Measurements from ENCODE around the gene TSEN54. TPM values are rescaled to one million over a fixed set of nuclear protein-coding genes. Genes with fewer than 3 reads are reported as not detected.

Gene TSEN54
- total RNA-seq, 1 experiment from 2014 or later: 44.5 TPM

DNA sequence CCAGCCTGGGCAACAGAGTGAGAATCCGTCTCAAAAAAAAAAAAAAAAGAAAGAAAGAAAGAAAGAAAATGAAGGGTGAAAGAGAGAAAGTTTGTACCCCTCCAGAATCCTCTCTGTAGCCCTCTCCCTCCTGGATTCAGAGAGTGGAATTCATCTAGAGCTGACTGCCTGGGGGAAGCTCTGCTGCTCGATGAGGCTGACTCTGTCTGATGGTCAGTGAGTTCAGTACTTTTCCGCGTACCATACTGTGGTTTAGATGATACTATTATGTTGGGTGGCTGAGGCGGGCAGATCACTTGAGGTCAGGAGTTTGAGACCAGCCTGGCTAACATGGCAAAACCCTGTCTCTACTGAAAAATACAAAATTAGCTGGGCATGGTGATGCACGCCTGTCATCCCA, 45.1 kb upstream of the TSEN54 start:
- H3K27me3 Mint-ChIP-seq (ENCODE audit: low read depth): no peaks in the 10 kb centered on the region

More for the DNA sequence above, 45.1 kb upstream of the TSEN54 start:
- no peak overlapping the region for H3K18ac ChIP-seq (ENCODE audit: insufficient read length, low read depth, low read length)
- H3K14ac ChIP-seq (ENCODE audit: insufficient read depth, low read length): no peak overlapping the region
- Mint-ChIP-seq H3K4me3 (no peak overlapping the region), H3K36me3 (ENCODE audit: insufficient read depth in 1 of 3, low read depth in 3 of 3) (peaks cover 4 to 20% (median 10%) of the 10 kb centered on the region in 3 experiments; a peak in 5 of 7 replicates), H3K9me3 (no peaks in the 10 kb centered on the region), H3K27ac (no peak overlapping the region; a peak in 1 of 7 replicates), H3K4me1 (no peaks in the 10 kb centered on the region)
- H3K27me3 ChIP-seq (ENCODE audit: insufficient read depth, low read length): no peaks in the 10 kb centered on the region
- H2AK5ac ChIP-seq (ENCODE audit: insufficient read length, low read length): no peak overlapping the region
- no peak overlapping the region for H2BK5ac ChIP-seq (ENCODE audit: insufficient read length, low read length)
- no peaks in the 10 kb centered on the region for H4K20me1 ChIP-seq (ENCODE audit: control insufficient read depth, insufficient read depth, insufficient read length)
- no peak overlapping the region for H4K5ac ChIP-seq (ENCODE audit: insufficient read length, low read depth, low read length)
- no peak overlapping the region for H3K4me2 ChIP-seq (ENCODE audit: insufficient read depth, insufficient read length, low read length)
- no peaks in the 10 kb centered on the region for H3K23me2 ChIP-seq (ENCODE audit: insufficient read length, low read depth, low read length, poor library complexity, severe bottlenecking)
- no peak overlapping the region for H3K27ac ChIP-seq (ENCODE audit: insufficient read length, low read depth, low read length)
- H4K91ac ChIP-seq (ENCODE audit: insufficient read length, low read depth, low read length): no peak overlapping the region
- DNase-seq: no peak
- H3K56ac ChIP-seq (ENCODE audit: insufficient read length, low read depth, low read length): no peak overlapping the region
- no peak overlapping the region for H3K9ac ChIP-seq (ENCODE audit: extremely low read depth, insufficient read length, low read length)
- H3T11ph ChIP-seq (ENCODE audit: low read length): no peak overlapping the region
- H3K79me2 ChIP-seq (ENCODE audit: insufficient read depth, low read length): no peaks in the 10 kb centered on the region
- H2BK20ac ChIP-seq (ENCODE audit: low read depth, low read length, poor library complexity, severe bottlenecking): no peak overlapping the region
- H3K23ac ChIP-seq (ENCODE audit: insufficient read length, low read depth, low read length): no peak overlapping the region
- H3K4ac ChIP-seq (ENCODE audit: low read depth, low read length): no peak overlapping the region
- H2BK12ac ChIP-seq (ENCODE audit: insufficient read length, low read depth, low read length): no peak overlapping the region
- no peak overlapping the region for H2BK120ac ChIP-seq (ENCODE audit: low read depth, low read length, poor library complexity, severe bottlenecking)
- TF ChIP-seq, protein P1, sequence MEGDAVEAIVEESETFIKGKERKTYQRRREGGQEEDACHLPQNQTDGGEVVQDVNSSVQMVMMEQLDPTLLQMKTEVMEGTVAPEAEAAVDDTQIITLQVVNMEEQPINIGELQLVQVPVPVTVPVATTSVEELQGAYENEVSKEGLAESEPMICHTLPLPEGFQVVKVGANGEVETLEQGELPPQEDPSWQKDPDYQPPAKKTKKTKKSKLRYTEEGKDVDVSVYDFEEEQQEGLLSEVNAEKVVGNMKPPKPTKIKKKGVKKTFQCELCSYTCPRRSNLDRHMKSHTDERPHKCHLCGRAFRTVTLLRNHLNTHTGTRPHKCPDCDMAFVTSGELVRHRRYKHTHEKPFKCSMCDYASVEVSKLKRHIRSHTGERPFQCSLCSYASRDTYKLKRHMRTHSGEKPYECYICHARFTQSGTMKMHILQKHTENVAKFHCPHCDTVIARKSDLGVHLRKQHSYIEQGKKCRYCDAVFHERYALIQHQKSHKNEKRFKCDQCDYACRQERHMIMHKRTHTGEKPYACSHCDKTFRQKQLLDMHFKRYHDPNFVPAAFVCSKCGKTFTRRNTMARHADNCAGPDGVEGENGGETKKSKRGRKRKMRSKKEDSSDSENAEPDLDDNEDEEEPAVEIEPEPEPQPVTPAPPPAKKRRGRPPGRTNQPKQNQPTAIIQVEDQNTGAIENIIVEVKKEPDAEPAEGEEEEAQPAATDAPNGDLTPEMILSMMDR (conservative IDR thresholded peaks at IDR 0.05): no peak
- no peak overlapping the region for H2BK15ac ChIP-seq (ENCODE audit: low read depth, low read length)
- H2AFZ ChIP-seq (ENCODE audit: low read length): no peak overlapping the region
- H3K9me3 ChIP-seq (ENCODE audit: control insufficient read depth, low read depth, low read length): no peaks in the 10 kb centered on the region
- no peaks in the 10 kb centered on the region for H3K4me1 ChIP-seq (ENCODE audit: insufficient read depth, low read length)
- no peaks in the 10 kb centered on the region for H3K79me1 ChIP-seq (ENCODE audit: insufficient read depth, low read depth, low read length, poor library complexity, severe bottlenecking)
- no CpG with 5 or more reads among the region's 6 CpGs for WGBS (ENCODE audit: extremely low coverage, insufficient read length, low lambda C conversion rate)
- no peak overlapping the region for H4K8ac ChIP-seq (replicated peaks; ENCODE audit: insufficient read length, low read depth, low read length)

All from H9 (cell line).